Measurements from ENCODE around the gene COL20A1.
"Not testable (repeated sequence)": the region's sequence is repeated elsewhere in the genome, so short reads cannot be mapped to it uniquely, and the experiment has no call there.

The COL20A1 gene

GRCh38 chr20:63376283-63377250 is 83.6 kb downstream of the COL20A1 start:
- no peak for DNase-seq (ENCODE audit: low read depth in 2 of 2)

GRCh38 chr20:63377256-63377941 is 84.4 kb downstream of the COL20A1 start:
- no peak for DNase-seq (ENCODE audit: low read depth in 2 of 2)

GRCh38 chr20:63377951-63378381 is 85.0 kb downstream of the COL20A1 start:
- DNase-seq (ENCODE audit: low read depth in 2 of 2), result no peak

GRCh38 chr20:63378626-63379025 is 85.6 kb downstream of the COL20A1 start:
- DNase-seq (ENCODE audit: low read depth in 2 of 2), result no peak

GRCh38 chr20:63379296-63379695 is 86.3 kb downstream of the COL20A1 start:
- DNase-seq (ENCODE audit: low read depth in 2 of 2), result no peak

GRCh38 chr20:63379872-63380271 is 86.9 kb downstream of the COL20A1 start:
- not testable (repeated sequence) for DNase-seq (ENCODE audit: low read depth in 2 of 2)

GRCh38 chr20:63380346-63380870 is 87.4 kb downstream of the COL20A1 start:
- no peak for DNase-seq (ENCODE audit: low read depth in 2 of 2)

- DNase-seq (ENCODE audit: low read depth in 2 of 2), result peak; percentile 7 to 13
These were observed 88.9 kb downstream of the COL20A1 start for GRCh38 chr20:63381781-63382431.

- no peak for DNase-seq (ENCODE audit: low read depth in 2 of 2)
These were observed 89.7 kb downstream of the COL20A1 start for GRCh38 chr20:63382551-63383300.

GRCh38 chr20:63383556-63383955 is 90.6 kb downstream of the COL20A1 start:
- no peak for DNase-seq (ENCODE audit: low read depth in 2 of 2)

GRCh38 chr20:63384336-63384735 is 91.3 kb downstream of the COL20A1 start:
- DNase-seq (ENCODE audit: low read depth in 2 of 2), result no peak

Data from activated CD4-positive, alpha-beta T cell treated with anti-CD3 and anti-CD28 coated beads for 24 hours (primary cell).